B cell (primary cell): ENCODE results near the gene SLC43A1. TPM values are rescaled to one million over a fixed set of nuclear protein-coding genes. Genes with fewer than 3 reads are reported as not detected.

Experiments
- ATAC-seq: fragments of 200-7000 bp; cut with Tn5 transposase; one replicate; pipeline ENCODE4 v1.10.0; 2021; ENCODE audit warnings: low read depth, mild to moderate bottlenecking, moderate number of reproducible peaks, moderate library complexity
- CTCF ChIA-PET: fragments of 350-600 bp; sonication (Branson Sonifier 250); formaldehyde crosslinking; loops from one replicate; lab custom pipeline; 2021; ENCODE audit warnings: antibody characterized with exemption, inconsistent platforms; lab: Charles Lee
- POLR2A ChIA-PET: fragments of 350-600 bp; sonication (Branson Sonifier 250); formaldehyde crosslinking; loops from one replicate; lab custom pipeline; 2021; ENCODE audit warnings: antibody characterized with exemption; lab: Charles Lee
- DNase-seq: peaks from one replicate; pipeline ENCODE4 v3.0.0; 2013
- H2AFZ ChIP-seq: 2 replicates; pipeline ENCODE4 v1.6.1; 2012; ENCODE audit warnings: mild to moderate bottlenecking, low read depth, low read length; ENCODE audit not compliant: insufficient read depth, poor library complexity, severe bottlenecking
- H3K27ac ChIP-seq, 2 donors: 1 replicate in 1 of 2; 2 replicates in 1 of 2; pipeline ENCODE4 v1.5.1; 2012 to 2013; ENCODE audit warnings: low read length in 2 of 2, mild to moderate bottlenecking in 2 of 2, moderate library complexity in 1 of 2
- H3K27me3 ChIP-seq, 4 experiments: fragments of 200-600 bp in 1 of 4; sonication (generic) in 1 of 4; replicated peaks in 1 of 4; 1 replicate in 2 of 4; 2 replicates in 2 of 4; pipeline versions ENCODE4 v1.6.1 to v1.7.0; 2013 to 2016; ENCODE audit warnings: low read length in 3 of 4, mild to moderate bottlenecking in 2 of 4, mixed read lengths in 1 of 4, moderate library complexity in 1 of 4; ENCODE audit not compliant: insufficient read depth in 4 of 4, control insufficient read depth in 3 of 4; ENCODE audit errors: control extremely low read depth in 1 of 4
- H3K36me3 ChIP-seq, 2 experiments: replicated peaks in 1 of 2; 1 replicate in 1 of 2; 2 replicates in 1 of 2; pipeline versions ENCODE4 v1.6.1 to v1.7.1; 2013; ENCODE audit warnings: low read length in 1 of 2; ENCODE audit not compliant: insufficient read depth in 2 of 2, control insufficient read depth in 1 of 2; ENCODE audit errors: control extremely low read depth in 1 of 2, extremely low read depth in 1 of 2
- H3K4me1 ChIP-seq, 2 donors: fragments of 200-600 bp in 1 of 2; sonication (generic) in 1 of 2; 1 replicate in 1 of 2; 2 replicates in 1 of 2; pipeline versions ENCODE4 v1.5.1 to v1.6.1; 2013 to 2017; ENCODE audit warnings: low read length in 2 of 2; ENCODE audit not compliant: control insufficient read depth in 2 of 2, insufficient read depth in 2 of 2
- H3K4me2 ChIP-seq: replicated peaks from 2 replicates; pipeline ENCODE3; 2012; ENCODE audit warnings: mild to moderate bottlenecking, low read depth, low read length; ENCODE audit not compliant: poor library complexity, severe bottlenecking
- H3K4me3 ChIP-seq, 5 experiments: fragments of 200-600 bp in 1 of 5; sonication (generic) in 1 of 5; 1 replicate in 3 of 5; 2 replicates in 2 of 5; pipeline versions ENCODE4 v1.5.1 to v1.7.0; 2011 to 2016; ENCODE audit warnings: low read length in 4 of 5, mild to moderate bottlenecking in 4 of 5, low read depth in 2 of 5, control low read depth in 1 of 5, moderate library complexity in 1 of 5; ENCODE audit not compliant: insufficient read depth in 1 of 5; ENCODE audit errors: control extremely low read depth in 1 of 5, extremely low read depth in 1 of 5
- H3K79me2 ChIP-seq: fragments of 200-600 bp; sonication (generic); one replicate; pipeline ENCODE4 v1.6.0; 2016; ENCODE audit warnings: low read length; ENCODE audit not compliant: control insufficient read depth, insufficient read depth
- H3K9ac ChIP-seq: fragments of 200-600 bp; sonication (generic); 2 replicates; pipeline ENCODE4 v1.6.1; 2017; ENCODE audit warnings: mild to moderate bottlenecking, low read length, moderate library complexity
- H3K9me3 ChIP-seq, 3 donors: one replicate each; pipeline versions ENCODE4 v1.6.1 to v1.7.1; 2013; ENCODE audit warnings: low read length in 2 of 3; ENCODE audit not compliant: control insufficient read depth in 2 of 3, insufficient read depth in 1 of 3; ENCODE audit errors: control extremely low read depth in 1 of 3
- H4K20me1 ChIP-seq: 2 replicates; pipeline ENCODE4 v1.6.0; 2012; ENCODE audit warnings: mild to moderate bottlenecking, low read length; ENCODE audit not compliant: insufficient read depth, control insufficient read depth, poor library complexity, severe bottlenecking
- H3K27ac Mint-ChIP-seq: one replicate; pipeline ENCODE4 v1.8.0; 2021; ENCODE audit warnings: mixed read lengths
- H3K27me3 Mint-ChIP-seq: one replicate; pipeline ENCODE4 v1.8.0; 2021; ENCODE audit warnings: mixed read lengths
- H3K4me1 Mint-ChIP-seq: one replicate; pipeline ENCODE4 v1.8.0; 2021; ENCODE audit warnings: mixed read lengths
- H3K4me3 Mint-ChIP-seq: one replicate; pipeline ENCODE4 v1.8.0; 2021; ENCODE audit warnings: mixed read lengths
- H3K9me3 Mint-ChIP-seq: one replicate; pipeline ENCODE4 v1.8.0; 2022; ENCODE audit warnings: mixed read lengths; ENCODE audit not compliant: insufficient read depth
- EZH2 ChIP-seq: IDR thresholded peaks from 2 replicates; pipeline ENCODE4 v1.6.1; 2012; ENCODE audit warnings: borderline replicate concordance, low read depth, mild to moderate bottlenecking, moderate library complexity, low read length; ENCODE audit not compliant: insufficient read depth, poor library complexity, severe bottlenecking
- WGBS: methylation state at CpG from one replicate; pipeline ENCODE4 v1.1.5; 2013; ENCODE audit warnings: missing lambda C conversion rate; ENCODE audit not compliant: insufficient coverage; 5-methylcytosine and 5-hydroxymethylcytosine counted together
- intact Hi-C: fragments of 100-400 bp; cut with micrococcal nuclease; formaldehyde crosslinking; loops from one replicate; pipeline ENCODE4 v1.10.0; 2022
- polyA plus RNA-seq: library from polyadenylated mRNA; depleted of rRNA; stranded (reverse); fragments of >200 nt; gene quantifications from 2 replicates; pipeline ENCODE4 v1.2.3, GENCODE V29; 2012
- total RNA-seq, 2 donors: library from RNA; stranded (reverse); fragments of 120-200 nt in 1 of 2; gene quantifications; 1 replicate in 1 of 2; 2 replicates in 1 of 2; pipeline versions ENCODE4 v1.2.3 to v1.2.4, GENCODE V29; 2013 to 2022
- TF ChIP-seq, protein P1 (sequence below): fragments of 200-600 bp; IDR thresholded peaks from one replicate; pipeline ENCODE4 v1.8.0; 2022; ENCODE audit warnings: antibody characterized with exemption, mild to moderate bottlenecking

Gene SLC43A1
- total and polyA plus RNA-seq, 2 donors (not counting 1 experiment from before 2014, with no cell fraction given), result 3.7 to 6.4 TPM

DNA sequence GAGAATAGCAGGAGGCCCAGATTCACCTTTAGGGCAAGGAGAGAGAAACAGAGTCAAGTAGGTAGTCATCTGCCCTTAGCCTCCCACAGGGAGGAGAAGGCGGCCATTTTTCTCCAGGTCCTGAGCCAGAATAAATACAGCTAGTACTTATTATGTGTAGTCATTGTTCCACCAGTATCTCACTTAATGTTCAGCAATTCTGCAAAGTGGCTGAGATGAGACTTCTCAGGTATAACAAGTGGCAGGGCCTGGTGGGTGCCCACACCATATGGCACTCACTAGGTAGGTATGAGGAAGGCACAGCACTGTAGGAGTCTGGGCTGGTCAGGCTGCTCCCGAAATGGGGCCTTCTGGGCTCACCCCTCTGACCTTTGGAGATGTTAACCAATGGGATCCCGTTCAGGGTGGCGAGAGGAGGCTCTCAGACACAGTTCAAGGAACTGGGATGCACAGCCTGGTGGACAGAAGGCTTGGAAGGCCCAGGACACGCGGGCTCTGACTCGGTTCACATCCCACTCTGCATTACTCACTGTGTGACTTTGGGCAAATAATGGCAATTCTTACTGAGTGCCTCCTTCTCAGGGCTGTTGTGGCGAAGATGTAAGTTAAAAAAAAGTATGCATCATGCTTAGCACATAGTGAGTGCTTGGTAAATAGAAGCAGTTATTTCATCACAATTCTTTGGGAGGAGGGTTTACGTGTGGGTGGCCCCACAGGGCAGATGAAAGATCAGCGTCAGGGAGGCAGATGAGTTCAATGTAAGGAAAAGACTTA, 30.1 kb downstream of the SLC43A1 start:
- H3K27ac ChIP-seq, result no peak overlapping the region
- H3K79me2 ChIP-seq, result no peaks in the 10 kb centered on the region
- H3K27ac Mint-ChIP-seq, result no peak overlapping the region
- H3K9me3 ChIP-seq, result peaks cover 0 to 4% (median 0%) of the 10 kb centered on the region in 3 donors
- CTCF ChIA-PET, result interaction anchor here (3.8 to 12.5 kb wide), 3 partner anchors 8 to 28 kb away, joined by 24 to 148 read pairs (median 80); no protein-coding TSS in a partner anchor
- H3K4me3 Mint-ChIP-seq, result no peak overlapping the region
- H3K4me1 ChIP-seq, result peaks cover 33 to 40% of the 10 kb centered on the region in 2 donors
- H3K9ac ChIP-seq, result no peak overlapping the region
- no peaks in the 10 kb centered on the region for H4K20me1 ChIP-seq
- H2AFZ ChIP-seq, result no peak overlapping the region
- no peaks in the 10 kb centered on the region for H3K9me3 Mint-ChIP-seq
- TF ChIP-seq EZH2, result no peak
- TF ChIP-seq, protein P1, sequence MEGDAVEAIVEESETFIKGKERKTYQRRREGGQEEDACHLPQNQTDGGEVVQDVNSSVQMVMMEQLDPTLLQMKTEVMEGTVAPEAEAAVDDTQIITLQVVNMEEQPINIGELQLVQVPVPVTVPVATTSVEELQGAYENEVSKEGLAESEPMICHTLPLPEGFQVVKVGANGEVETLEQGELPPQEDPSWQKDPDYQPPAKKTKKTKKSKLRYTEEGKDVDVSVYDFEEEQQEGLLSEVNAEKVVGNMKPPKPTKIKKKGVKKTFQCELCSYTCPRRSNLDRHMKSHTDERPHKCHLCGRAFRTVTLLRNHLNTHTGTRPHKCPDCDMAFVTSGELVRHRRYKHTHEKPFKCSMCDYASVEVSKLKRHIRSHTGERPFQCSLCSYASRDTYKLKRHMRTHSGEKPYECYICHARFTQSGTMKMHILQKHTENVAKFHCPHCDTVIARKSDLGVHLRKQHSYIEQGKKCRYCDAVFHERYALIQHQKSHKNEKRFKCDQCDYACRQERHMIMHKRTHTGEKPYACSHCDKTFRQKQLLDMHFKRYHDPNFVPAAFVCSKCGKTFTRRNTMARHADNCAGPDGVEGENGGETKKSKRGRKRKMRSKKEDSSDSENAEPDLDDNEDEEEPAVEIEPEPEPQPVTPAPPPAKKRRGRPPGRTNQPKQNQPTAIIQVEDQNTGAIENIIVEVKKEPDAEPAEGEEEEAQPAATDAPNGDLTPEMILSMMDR, result no peak
- H3K27me3 Mint-ChIP-seq, result no peaks in the 10 kb centered on the region
- no peak overlapping the region for H3K4me3 ChIP-seq
- H3K4me2 ChIP-seq, result peak overlapping the region; percentile 99
- H3K27me3 ChIP-seq, result peaks cover 0 to 17% (median 3%) of the 10 kb centered on the region in 4 experiments
- peaks cover 37% of the 10 kb centered on the region for H3K4me1 Mint-ChIP-seq
- DNase-seq (no peak), ATAC-seq (no peak)
- H3K36me3 ChIP-seq, result no peaks in the 10 kb centered on the region
- POLR2A ChIA-PET, result interaction anchor here (0.7 kb wide), 1 partner anchor 30 kb away, joined by 3 read pairs; no protein-coding TSS in a partner anchor
- intact Hi-C loops, result loop anchor here (2.0 kb wide), 1 partner anchor 41 kb away; no protein-coding TSS in a partner anchor
- WGBS, result 100% methylated on average over 9 of the region's 10 CpGs
